HepG2 (cell line): ENCODE measurements around the gene MYLK3. TPM values are rescaled to one million over a fixed set of nuclear protein-coding genes. Genes with fewer than 3 reads are reported as not detected.

Source experiments
- AGO1 ChIP-seq: fragments of 200-400 bp; formaldehyde crosslinking; IDR thresholded peaks from 2 replicates; pipeline ENCODE4 v1.6.1; 2017; ENCODE audit warnings: mild to moderate bottlenecking, low read depth, low read length, moderate library complexity; ENCODE audit not compliant: poor library complexity, severe bottlenecking
- FOXA1 ChIP-seq, 2 experiments: fragments of 450-650 bp in 1 of 2; sonication (generic) in 1 of 2; formaldehyde crosslinking in 1 of 2; IDR thresholded peaks; 2 replicates each; pipeline versions ENCODE4 v1.4.0 to v1.6.1; 2016 to 2020; ENCODE audit warnings: missing genetic modification reagents in 1 of 2
- GMEB1 ChIP-seq: sonication (generic); formaldehyde crosslinking; IDR thresholded peaks from 2 replicates; pipeline ENCODE4 v1.5.1; 2020; ENCODE audit warnings: missing genetic modification reagents, mild to moderate bottlenecking, borderline replicate concordance
- GPN1 ChIP-seq: sonication (generic); formaldehyde crosslinking; IDR thresholded peaks from 2 replicates; pipeline ENCODE4 v1.5.1; 2020; ENCODE audit warnings: missing genetic modification reagents, borderline replicate concordance
- KLF6 ChIP-seq: IDR thresholded peaks from 2 replicates; pipeline ENCODE4 v1.8.0; 2016; ENCODE audit warnings: missing biosample characterization, missing genetic modification reagents
- MYC ChIP-seq: sonication (generic); formaldehyde crosslinking; IDR thresholded peaks from 2 replicates; pipeline ENCODE4 v1.9.0; 2021; ENCODE audit warnings: missing genetic modification reagents, borderline replicate concordance
- NBN ChIP-seq: fragments of 450-650 bp; conservative IDR thresholded peaks from 2 replicates; pipeline ENCODE4 v1.6.1; 2017
- NPAS2 ChIP-seq: sonication (generic); formaldehyde crosslinking; IDR thresholded peaks from 2 replicates; pipeline ENCODE4 v1.8.0; 2022; ENCODE audit warnings: mild to moderate bottlenecking, missing genetic modification reagents, borderline replicate concordance
- PHF20 ChIP-seq: sonication (generic); formaldehyde crosslinking; IDR thresholded peaks from 2 replicates; pipeline ENCODE4 v1.5.0; 2020; ENCODE audit warnings: mild to moderate bottlenecking, missing genetic modification reagents
- PHF21A ChIP-seq: sonication (generic); formaldehyde crosslinking; IDR thresholded peaks from 2 replicates; pipeline ENCODE4 v1.5.0; 2020; ENCODE audit warnings: mild to moderate bottlenecking, missing genetic modification reagents
- RARG ChIP-seq: sonication (generic); formaldehyde crosslinking; IDR thresholded peaks from 2 replicates; pipeline ENCODE4 v1.4.0; 2020; ENCODE audit warnings: low read depth, mild to moderate bottlenecking, missing genetic modification reagents
- ZBTB42 ChIP-seq: sonication (generic); formaldehyde crosslinking; IDR thresholded peaks from 2 replicates; pipeline ENCODE4 v1.5.0; 2020; ENCODE audit warnings: mild to moderate bottlenecking, missing genetic modification reagents
- ZC3H4 ChIP-seq: sonication (generic); formaldehyde crosslinking; IDR thresholded peaks from 2 replicates; pipeline ENCODE4 v1.4.0; 2020; ENCODE audit warnings: missing genetic modification reagents, borderline replicate concordance
- ZNF225 ChIP-seq: sonication (generic); formaldehyde crosslinking; IDR thresholded peaks from 2 replicates; pipeline ENCODE4 v1.4.0; 2020; ENCODE audit warnings: mild to moderate bottlenecking, missing genetic modification reagents
- ZNF256 ChIP-seq: sonication (generic); formaldehyde crosslinking; conservative IDR thresholded peaks from 2 replicates; pipeline ENCODE4 v1.4.0; 2020; ENCODE audit warnings: missing genetic modification reagents
- ZNF274 ChIP-seq: sonication (generic); formaldehyde crosslinking; IDR thresholded peaks from 2 replicates; pipeline ENCODE4 v1.5.1; 2020; ENCODE audit warnings: mild to moderate bottlenecking, missing genetic modification reagents
- ZNF276 ChIP-seq: sonication (generic); formaldehyde crosslinking; IDR thresholded peaks from 2 replicates; pipeline ENCODE4 v1.4.0; 2020; ENCODE audit warnings: mild to moderate bottlenecking, low read depth, missing genetic modification reagents
- ZNF3 ChIP-seq: IDR thresholded peaks from 2 replicates; pipeline ENCODE4 v1.7.0; 2017; ENCODE audit warnings: inconsistent platforms
- ZNF574 ChIP-seq: sonication (generic); formaldehyde crosslinking; IDR thresholded peaks from 2 replicates; pipeline ENCODE4 v1.4.0; 2020; ENCODE audit warnings: missing genetic modification reagents
- ZNF766 ChIP-seq: sonication (generic); formaldehyde crosslinking; IDR thresholded peaks from 2 replicates; pipeline ENCODE4 v1.5.0; 2020; ENCODE audit warnings: missing genetic modification reagents, borderline replicate concordance
- ZNF775 ChIP-seq: sonication (generic); formaldehyde crosslinking; IDR thresholded peaks from 2 replicates; pipeline ENCODE4 v1.4.0; 2020; ENCODE audit warnings: missing genetic modification reagents, mild to moderate bottlenecking, moderate library complexity, borderline replicate concordance
- ZNF784 ChIP-seq: sonication (generic); formaldehyde crosslinking; IDR thresholded peaks from 2 replicates; pipeline ENCODE4 v1.5.1; 2020; ENCODE audit warnings: missing genetic modification reagents, mild to moderate bottlenecking, borderline replicate concordance
- ZSCAN12 ChIP-seq: sonication (generic); formaldehyde crosslinking; IDR thresholded peaks from 2 replicates; pipeline ENCODE4 v1.9.0; 2021; ENCODE audit warnings: mild to moderate bottlenecking, missing genetic modification reagents
- polyA plus RNA-seq, 8 experiments: library from polyadenylated mRNA; depleted of rRNA in 3 of 8; stranded (reverse) in 7 of 8; unstranded in 1 of 8; fragments of >200 nt; fragmentation: Illumina TruSeq in 4 of 8; extraction: Trizol in 4 of 8; gene quantifications; 2 replicates each; pipeline versions ENCODE4 v1.2.1 to v1.2.3, GENCODE V29; 2011 to 2016; ENCODE audit warnings: low read depth in 4 of 8, missing spikeins in 1 of 8, mixed read lengths in 1 of 8; ENCODE audit not compliant: insufficient read depth in 1 of 8
- total RNA-seq, 5 experiments: library from RNA; depleted of rRNA; stranded (reverse); fragments of >200 nt; fragmentation: Illumina TruSeq; extraction: Trizol; gene quantifications; 2 replicates each; pipeline ENCODE4 v1.2.3, GENCODE V29; 2016; ENCODE audit warnings: low read depth in 1 of 5

Gene MYLK3
- total and polyA plus RNA-seq, 2 of the 13 experiments (the other 11 are each of a cell fraction or from before 2014, with no cell fraction given): 0.04 to 0.18 TPM

- TF ChIP-seq ZNF276 (CRISPR knock-in tag): no peak
- no peak for TF ChIP-seq AGO1
- peak; percentile 50; the same call in 1 of the 2 replicates for TF ChIP-seq ZNF3 (CRISPR knock-in tag)
- TF ChIP-seq ZC3H4 (CRISPR knock-in tag): no peak
- no peak; the same call in 1 of the 2 replicates for TF ChIP-seq RARG (CRISPR knock-in tag)
- TF ChIP-seq KLF6 (CRISPR knock-in tag): 0 out of 2 replicates have a peak, but pooled peaks have one; percentile 41
- TF ChIP-seq ZSCAN12 (CRISPR knock-in tag): peak; percentile 91; the same call in 1 of the 2 replicates
- TF ChIP-seq MYC (CRISPR knock-in tag): peak; percentile 82
- TF ChIP-seq ZNF775 (CRISPR knock-in tag): no peak
- no peak for TF ChIP-seq PHF21A (CRISPR knock-in tag)
- peak; percentile 93 for TF ChIP-seq ZBTB42 (CRISPR knock-in tag)
- TF ChIP-seq ZNF766: peak; percentile 92; the same call in 1 of the 2 replicates
- TF ChIP-seq FOXA1 (IDR thresholded peaks at IDR 0.05): no peak
- no peak for TF ChIP-seq FOXA1 (CRISPR knock-in tag; IDR thresholded peaks at IDR 0.05)
- TF ChIP-seq PHF20: peak; percentile 81
- 0 out of 2 replicates have a peak, but pooled peaks have one; percentile 25 for TF ChIP-seq ZNF225 (CRISPR knock-in tag)
- peak; percentile 84 for TF ChIP-seq GMEB1
- TF ChIP-seq ZNF784 (CRISPR knock-in tag): 0 out of 2 replicates have a peak, but pooled peaks have one; percentile 18
- no peak for TF ChIP-seq NBN
- TF ChIP-seq ZNF574 (CRISPR knock-in tag): peak; percentile 66
- peak; percentile 88; the same call in 1 of the 2 replicates for TF ChIP-seq ZNF256 (CRISPR knock-in tag)
- peak; percentile 66; the same call in 1 of the 2 replicates for TF ChIP-seq ZNF274
- no peak for TF ChIP-seq NPAS2 (CRISPR knock-in tag)
- no peak for TF ChIP-seq GPN1 (CRISPR knock-in tag)
Observed at GRCh38 chr16:46688654-46689364, 59.3 kb downstream of the MYLK3 start, which contains the start of gene VPS35 (continued).
